Right lobe of liver (tissue), 6 donors: Measurements from ENCODE around the gene MRPL20. TPM values are rescaled to one million over a fixed set of nuclear protein-coding genes. Genes with fewer than 3 reads are reported as not detected.
A peak's percentile ranks its signal among the peaks of the same experiment; 100 is the strongest.

ENCODE experiments used
- ATAC-seq, 4 donors: fragments of 200-7000 bp; cut with Tn5 transposase; one replicate each; pipeline ENCODE4 v1.9.1; 2020; ENCODE audit warnings: mild to moderate bottlenecking in 4 of 4, moderate library complexity in 4 of 4
- DNase-seq, 3 donors: peaks; one replicate each; pipeline ENCODE4 v3.0.0-alpha.2; 2020
- H3K27ac ChIP-seq, 3 donors: fragments of 200-600 bp; one replicate each; pipeline ENCODE4 v1.8.0; 2022
- H3K27me3 ChIP-seq, 2 donors: fragments of 200-600 bp; one replicate each; pipeline ENCODE4 v1.8.0; 2022
- H3K36me3 ChIP-seq, 4 donors: fragments of 200-600 bp; sonication (generic) in 1 of 4; one replicate each; pipeline versions ENCODE4 v1.5.1 to v1.8.0; 2017 to 2022; ENCODE audit warnings: control low read depth in 1 of 4
- H3K4me1 ChIP-seq, 4 donors: fragments of 200-600 bp; sonication (generic) in 1 of 4; one replicate each; pipeline versions ENCODE4 v1.5.1 to v1.8.0; 2017 to 2022; ENCODE audit warnings: control low read depth in 1 of 4
- H3K4me3 ChIP-seq, 3 donors: fragments of 200-600 bp; one replicate each; pipeline ENCODE4 v1.8.0; 2022
- H3K9me3 ChIP-seq, 4 donors: fragments of 200-600 bp; sonication (generic) in 1 of 4; one replicate each; pipeline versions ENCODE4 v1.5.1 to v1.8.0; 2017 to 2022; ENCODE audit warnings: control low read depth in 1 of 4
- POLR2A ChIP-seq: fragments of 450-650 bp; IDR thresholded peaks from one replicate; pipeline ENCODE4 v1.6.1; 2017; ENCODE audit warnings: antibody characterized with exemption, mild to moderate bottlenecking
- WGBS: methylation state at CpG from one replicate; pipeline ENCODE4 v1.1.6; 2018; ENCODE audit warnings: low coverage, low lambda C conversion rate; ENCODE audit not compliant: insufficient coverage; ENCODE audit errors: missing lambda C conversion rate; 5-methylcytosine and 5-hydroxymethylcytosine counted together
- intact Hi-C, 2 donors: fragments of 100-400 bp; cut with DNase I; formaldehyde crosslinking; loops; one replicate each; pipeline versions ENCODE4 v1.11.2 to v1.14.1; 2022
- total RNA-seq, 6 experiments: library from RNA; depleted of rRNA in 2 of 6; stranded (reverse); fragments of >200 nt in 2 of 6; fragmentation: NEBNext Ultra II Directional in 3 of 6; extraction: Animal tissue kit (Norgen Biotek cat#: 25700) in 3 of 6; gene quantifications; one replicate each; pipeline versions ENCODE4 v1.1.0 to v1.2.4, GENCODE V29; 2016 to 2023
- TF ChIP-seq, protein P1 (sequence below), 4 donors: fragments of 200-600 bp in 3 of 4; fragments of 450-650 bp in 1 of 4; IDR thresholded peaks; one replicate each; pipeline versions ENCODE4 v1.5.1 to v1.8.0; 2016 to 2022; ENCODE audit warnings: antibody characterized with exemption in 4 of 4, mild to moderate bottlenecking in 2 of 4
- donor health status: DM: no; HTN: yes; CAD: no.
- donor health status: DM: no; HTN: no; CAD: no.
- donor health status: DM: no; HTN: no; CAD: no.
- donor health status: DM: no; HTN: yes; CAD: no.
- donor health status: DM: no; HTN: yes; CAD: no.

The MRPL20 gene
- total RNA-seq, 6 experiments from 2014 or later, result 44.1 to 91.2 (median 56.5) TPM

DNA sequence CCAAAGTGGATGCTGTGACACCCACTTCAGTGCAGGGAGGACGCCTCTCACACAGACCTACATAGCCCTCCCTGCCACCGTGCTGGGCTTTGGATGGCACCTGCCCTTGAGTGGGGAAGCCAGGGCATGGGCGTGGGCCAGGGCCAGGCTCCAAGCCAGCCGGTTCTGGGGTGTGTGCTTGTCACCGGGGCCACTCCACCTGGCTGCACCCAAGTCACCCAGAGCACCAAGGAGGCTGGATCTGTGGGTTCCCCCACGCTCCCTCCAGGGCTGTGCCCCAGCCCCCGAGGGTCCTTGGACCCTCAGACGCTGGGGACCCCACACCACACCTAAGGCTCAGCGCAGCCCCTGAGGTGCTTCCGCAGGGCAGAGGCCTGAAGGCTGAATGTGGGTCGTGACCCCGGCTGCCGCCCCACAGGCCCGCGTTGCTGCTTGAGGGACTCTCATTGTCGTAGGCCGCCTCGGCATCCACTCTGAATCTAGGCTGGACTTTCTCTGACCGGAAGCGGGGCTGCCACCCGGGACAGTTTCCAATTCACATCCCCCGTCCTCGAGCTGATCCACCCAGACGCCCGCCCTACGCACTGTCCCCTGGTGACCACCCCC, 50.2 kb downstream of the MRPL20 start:
- Histone ChIP-seq H3K27me3 (peaks cover 0 to 5% of the 10 kb centered on the region in 2 donors), H3K4me3 (no peak overlapping the region), H3K27ac (no peak overlapping the region)

DNA sequence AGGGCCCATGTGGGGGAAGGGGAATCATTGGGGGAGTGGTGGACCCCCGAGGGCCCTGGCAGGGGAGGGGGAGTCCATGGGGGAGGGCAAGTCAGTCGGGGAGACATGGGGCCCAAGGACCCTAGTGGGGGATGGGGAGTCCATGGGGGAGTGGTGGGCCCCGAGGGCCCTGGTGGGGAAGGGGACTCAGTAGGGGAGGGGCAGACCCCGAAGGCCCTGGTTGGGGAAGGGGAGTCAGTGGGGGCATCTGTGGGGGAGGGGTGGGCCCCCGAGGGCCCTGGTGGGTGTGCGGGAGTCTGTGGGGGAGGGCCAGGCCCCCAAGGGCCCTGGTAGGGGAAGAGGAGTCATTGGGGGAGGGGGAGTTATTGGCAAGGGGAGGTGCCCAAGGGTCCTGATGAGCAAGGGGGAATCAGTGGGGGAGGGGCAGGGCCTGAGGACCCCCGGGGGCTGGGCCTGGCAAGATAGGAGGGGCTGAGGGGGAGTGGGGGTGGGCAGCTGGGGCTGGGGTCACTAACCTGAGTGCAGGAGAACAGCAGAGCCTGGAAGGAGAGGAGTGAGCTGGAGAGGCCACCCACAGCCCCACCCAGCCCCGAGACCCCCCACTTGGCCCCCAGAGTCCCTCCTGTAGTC, 50.8 kb downstream of the MRPL20 start:
- Histone ChIP-seq H3K4me3 (no peak overlapping the region), H3K36me3 (no peaks in the 10 kb centered on the region), H3K4me1 (no peaks in the 10 kb centered on the region), H3K27me3 (peaks cover 0 to 5% of the 10 kb centered on the region in 2 donors), H3K27ac (no peak overlapping the region), H3K9me3 (no peaks in the 10 kb centered on the region)
- 47% methylated on average over 8 of the region's 8 CpGs for WGBS
- ATAC-seq (no peak), DNase-seq (no peak)
- intact Hi-C loops, result no loop called here
- TF ChIP-seq, protein P1, sequence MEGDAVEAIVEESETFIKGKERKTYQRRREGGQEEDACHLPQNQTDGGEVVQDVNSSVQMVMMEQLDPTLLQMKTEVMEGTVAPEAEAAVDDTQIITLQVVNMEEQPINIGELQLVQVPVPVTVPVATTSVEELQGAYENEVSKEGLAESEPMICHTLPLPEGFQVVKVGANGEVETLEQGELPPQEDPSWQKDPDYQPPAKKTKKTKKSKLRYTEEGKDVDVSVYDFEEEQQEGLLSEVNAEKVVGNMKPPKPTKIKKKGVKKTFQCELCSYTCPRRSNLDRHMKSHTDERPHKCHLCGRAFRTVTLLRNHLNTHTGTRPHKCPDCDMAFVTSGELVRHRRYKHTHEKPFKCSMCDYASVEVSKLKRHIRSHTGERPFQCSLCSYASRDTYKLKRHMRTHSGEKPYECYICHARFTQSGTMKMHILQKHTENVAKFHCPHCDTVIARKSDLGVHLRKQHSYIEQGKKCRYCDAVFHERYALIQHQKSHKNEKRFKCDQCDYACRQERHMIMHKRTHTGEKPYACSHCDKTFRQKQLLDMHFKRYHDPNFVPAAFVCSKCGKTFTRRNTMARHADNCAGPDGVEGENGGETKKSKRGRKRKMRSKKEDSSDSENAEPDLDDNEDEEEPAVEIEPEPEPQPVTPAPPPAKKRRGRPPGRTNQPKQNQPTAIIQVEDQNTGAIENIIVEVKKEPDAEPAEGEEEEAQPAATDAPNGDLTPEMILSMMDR (IDR thresholded peaks at IDR 0.05), result no peak
- no peak for TF ChIP-seq POLR2A

More for the DNA sequence above, 50.2 kb downstream of the MRPL20 start:
- H3K9me3 ChIP-seq, result no peaks in the 10 kb centered on the region
- intact Hi-C loops, result no loop called here
- DNase-seq (peak in 1 of 3 donors; percentile 21), ATAC-seq (no peak)
- no peak for TF ChIP-seq POLR2A
- no peaks in the 10 kb centered on the region for H3K36me3 ChIP-seq
- no CpG with 5 or more reads among the region's 26 CpGs for WGBS
- H3K4me1 ChIP-seq, result no peaks in the 10 kb centered on the region

- DNase-seq (peak in 1 of 3 donors; percentile 26), ATAC-seq (peak; percentile 8 to 35 (median 12))
- WGBS, result 0% methylated on average over 16 of the region's 52 CpGs
- H3K4me3 ChIP-seq, result no peak overlapping the region
- no peaks in the 10 kb centered on the region for H3K4me1 ChIP-seq
- H3K27me3 ChIP-seq, result peaks cover 0 to 5% of the 10 kb centered on the region in 2 donors
- no peaks in the 10 kb centered on the region for H3K9me3 ChIP-seq
- no peak overlapping the region for H3K27ac ChIP-seq
- intact Hi-C loops, result no loop called here
- TF ChIP-seq, protein P1 (IDR thresholded peaks at IDR 0.05), result no peak
- TF ChIP-seq POLR2A, result no peak
- no peaks in the 10 kb centered on the region for H3K36me3 ChIP-seq
Observed at GRCh38 chr1:1355416-1355815, 51.7 kb downstream of the MRPL20 start.

GRCh38 chr1:1354271-1355247, 52.5 kb downstream of the MRPL20 start:
- H3K27ac ChIP-seq, result no peak overlapping the region
- no peaks in the 10 kb centered on the region for H3K36me3 ChIP-seq
- H3K27me3 ChIP-seq, result peaks cover 0 to 5% of the 10 kb centered on the region in 2 donors
- intact Hi-C loops, result no loop called here
- H3K9me3 ChIP-seq, result no peaks in the 10 kb centered on the region
- TF ChIP-seq, protein P1 (IDR thresholded peaks at IDR 0.05), result no peak
- no peak for TF ChIP-seq POLR2A
- no peak overlapping the region for H3K4me3 ChIP-seq
- ATAC-seq (no peak), DNase-seq (peak in 1 of 3 donors; percentile 14)
- no peaks in the 10 kb centered on the region for H3K4me1 ChIP-seq
- WGBS, result 43% methylated on average over 6 of the region's 116 CpGs
